HepG2 (cell line): ENCODE measurements around the gene LRRN4. TPM values are rescaled to one million over a fixed set of nuclear protein-coding genes. Genes with fewer than 3 reads are reported as not detected.

Experiments
- ATAC-seq: fragments of 200-7000 bp; cut with Tn5 transposase; 3 replicates; pipeline ENCODE4 v1.9.1; 2020; ENCODE audit warnings: mild to moderate bottlenecking, moderate library complexity
- BruUV-seq: library from RNA; stranded (reverse); fragments of 400-500 nt; replicated peaks from 2 replicates; lab custom pipeline; 2021; lab: Mats Ljungman, UMichigan
- CTCF ChIA-PET: fragments of 300-600 bp; formaldehyde crosslinking; extraction: SDS; loops from one replicate; lab custom pipeline; 2021; ENCODE audit warnings: low total read pairs, inconsistent platforms, low intra/inter-chr PET ratio; lab: Yijun Ruan, JAX
- POLR2A ChIA-PET: fragments of 350-600 bp; sonication (Branson Sonifier 250); formaldehyde crosslinking; loops from one replicate; lab custom pipeline; 2020; ENCODE audit warnings: antibody characterized with exemption, inconsistent platforms; lab: Yijun Ruan, JAX
- DNase-seq: peaks from one replicate; pipeline ENCODE4 v3.0.0-alpha.2; 2015; ENCODE audit warnings: low spot score
- FAIRE-seq: peaks from 3 replicates; lab custom pipeline; 2011; peaks lifted over from hg19 to GRCh38; lab: Jason Lieb, UNC
- H2AFZ ChIP-seq: one replicate; pipeline ENCODE4 v1.6.1; 2011; ENCODE audit warnings: low read length, inconsistent platforms
- H3K27ac ChIP-seq: fragments of 300-600 bp; 3 replicates; pipeline ENCODE4 v1.8.0; 2011; ENCODE audit warnings: mixed run types, mild to moderate bottlenecking, mixed read lengths, low read length, inconsistent platforms; ENCODE audit not compliant: insufficient read depth; ENCODE audit errors: extremely low read length
- H3K27me3 ChIP-seq, 2 experiments: fragments of 200-600 bp in 1 of 2; 2 replicates in 1 of 2; 3 replicates in 1 of 2; pipeline versions ENCODE4 v1.6.0 to v1.8.0; 2011; ENCODE audit warnings: low read length in 2 of 2, mild to moderate bottlenecking in 2 of 2, moderate library complexity in 2 of 2, inconsistent platforms in 1 of 2; ENCODE audit not compliant: insufficient read depth in 2 of 2, control insufficient read depth in 1 of 2
- H3K36me3 ChIP-seq, 2 experiments: fragments of 200-600 bp in 1 of 2; replicated peaks in 1 of 2; 2 replicates in 1 of 2; 3 replicates in 1 of 2; pipeline versions ENCODE4 v1.5.1 to v1.8.0; 2011; ENCODE audit warnings: low read length in 2 of 2, inconsistent platforms in 1 of 2; ENCODE audit not compliant: insufficient read depth in 2 of 2, control insufficient read depth in 1 of 2
- H3K4me1 ChIP-seq: 2 replicates; pipeline ENCODE4 v1.5.1; 2012; ENCODE audit warnings: low read length, inconsistent platforms; ENCODE audit not compliant: insufficient read depth
- H3K4me2 ChIP-seq: 2 replicates; pipeline ENCODE4 v1.6.0; 2011; ENCODE audit warnings: low read depth, low read length, inconsistent platforms
- H3K4me3 ChIP-seq, 3 experiments: fragments of 200-600 bp in 1 of 3; sonication (generic), shearing (Covaris generic) in 1 of 3; replicated peaks in 1 of 3; 2 replicates each; pipeline ENCODE4 v1.5.1; 2011 to 2016; ENCODE audit warnings: low read length in 3 of 3, inconsistent platforms in 2 of 3, low read depth in 2 of 3, mild to moderate bottlenecking in 2 of 3, control low read depth in 1 of 3, mixed read lengths in 1 of 3; ENCODE audit not compliant: insufficient read depth in 1 of 3
- H3K79me2 ChIP-seq: one replicate; pipeline ENCODE4 v1.6.1; 2011; ENCODE audit warnings: low read length, inconsistent platforms; ENCODE audit not compliant: insufficient read depth
- H3K9ac ChIP-seq: 2 replicates; pipeline ENCODE4 v1.6.0; 2011; ENCODE audit warnings: mild to moderate bottlenecking, low read depth, low read length, inconsistent platforms; ENCODE audit not compliant: insufficient read depth
- H3K9me3 ChIP-seq: 2 replicates; pipeline ENCODE4 v1.5.1; 2012; ENCODE audit warnings: mild to moderate bottlenecking, low read length
- H4K20me1 ChIP-seq: 2 replicates; pipeline ENCODE4 v1.6.0; 2011; ENCODE audit warnings: inconsistent platforms, mild to moderate bottlenecking, low read length, moderate library complexity; ENCODE audit not compliant: insufficient read depth
- ATF5 ChIP-seq: sonication (generic); formaldehyde crosslinking; IDR thresholded peaks from 2 replicates; pipeline ENCODE4 v1.4.0; 2020; ENCODE audit warnings: mild to moderate bottlenecking, low read depth, missing genetic modification reagents
- ELF3 ChIP-seq: IDR thresholded peaks from 2 replicates; pipeline ENCODE4 v1.6.1; 2016; ENCODE audit warnings: missing genetic modification reagents, missing compliant biosample characterization
- HOXA3 ChIP-seq: sonication (generic); formaldehyde crosslinking; IDR thresholded peaks from 2 replicates; pipeline ENCODE4 v1.5.0; 2020; ENCODE audit warnings: missing genetic modification reagents
- MXI1 ChIP-seq: IDR thresholded peaks from 3 replicates; pipeline ENCODE4 v1.6.1; 2012; ENCODE audit warnings: low read depth, low read length, inconsistent platforms, borderline replicate concordance
- NR2C2 ChIP-seq: sonication (generic); formaldehyde crosslinking; IDR thresholded peaks from 2 replicates; pipeline ENCODE4 v1.4.0; 2020; ENCODE audit warnings: missing genetic modification reagents, mild to moderate bottlenecking, moderate library complexity, borderline replicate concordance
- NR2F6 ChIP-seq, 2 experiments: IDR thresholded peaks; 2 replicates each; pipeline ENCODE4 v1.6.1; 2016; ENCODE audit warnings: antibody characterized with exemption in 1 of 2, mild to moderate bottlenecking in 1 of 2
- SP4 ChIP-seq: sonication (generic); formaldehyde crosslinking; IDR thresholded peaks from 2 replicates; pipeline ENCODE4 v1.8.1; 2023; ENCODE audit warnings: mild to moderate bottlenecking, missing genetic modification reagents
- THAP7 ChIP-seq: sonication (generic); formaldehyde crosslinking; IDR thresholded peaks from 2 replicates; pipeline ENCODE4 v1.8.1; 2023; ENCODE audit warnings: mild to moderate bottlenecking, missing genetic modification reagents
- TOE1 ChIP-seq: sonication (generic); formaldehyde crosslinking; IDR thresholded peaks from 2 replicates; pipeline ENCODE4 v1.4.0; 2020; ENCODE audit warnings: mild to moderate bottlenecking, missing genetic modification reagents
- ZFP36L1 ChIP-seq: sonication (generic); formaldehyde crosslinking; IDR thresholded peaks from 2 replicates; pipeline ENCODE4 v1.8.0; 2022; ENCODE audit warnings: mild to moderate bottlenecking, missing genetic modification reagents, moderate library complexity
- ZFP90 ChIP-seq: sonication (generic); formaldehyde crosslinking; IDR thresholded peaks from 2 replicates; pipeline ENCODE4 v1.8.0; 2022; ENCODE audit warnings: missing genetic modification reagents, mild to moderate bottlenecking, inconsistent platforms, borderline replicate concordance
- ZNF296 ChIP-seq: sonication (generic); formaldehyde crosslinking; conservative IDR thresholded peaks from 2 replicates; pipeline ENCODE4 v1.5.0; 2020; ENCODE audit warnings: mild to moderate bottlenecking, missing genetic modification reagents
- ZNF607 ChIP-seq: sonication (generic); formaldehyde crosslinking; IDR thresholded peaks from 2 replicates; pipeline ENCODE4 v1.5.1; 2020; ENCODE audit warnings: missing genetic modification reagents, mild to moderate bottlenecking, borderline replicate concordance
- ZNF704 ChIP-seq: sonication (generic); formaldehyde crosslinking; IDR thresholded peaks from 2 replicates; pipeline ENCODE4 v1.8.1; 2023; ENCODE audit warnings: mild to moderate bottlenecking, inconsistent platforms, moderate library complexity, missing genetic modification reagents, borderline replicate concordance
- WGBS: methylation state at CpG from one replicate; pipeline ENCODE4 v1.1.6; 2017; ENCODE audit warnings: low lambda C conversion rate; 5-methylcytosine and 5-hydroxymethylcytosine counted together
- in situ Hi-C: cut with HindIII; loops from 2 replicates; pipeline ENCODE4 v1.10.0; 2017; ENCODE audit warnings: low pct_unique_long_range_greater_than_20kb; ENCODE audit not compliant: extremely low pct_ligation_motif_present
- intact Hi-C: fragments of 100-400 bp; cut with micrococcal nuclease; formaldehyde crosslinking; loops from one replicate; pipeline ENCODE4 v1.10.0; 2022; ENCODE audit not compliant: unreplicated experiment
- polyA plus RNA-seq, 8 experiments: library from polyadenylated mRNA; depleted of rRNA in 3 of 8; stranded (reverse) in 7 of 8; unstranded in 1 of 8; fragments of >200 nt; fragmentation: Illumina TruSeq in 4 of 8; extraction: Trizol in 4 of 8; gene quantifications; 2 replicates each; pipeline versions ENCODE4 v1.2.1 to v1.2.3, GENCODE V29; 2011 to 2016; ENCODE audit warnings: low read depth in 4 of 8, missing spikeins in 1 of 8, mixed read lengths in 1 of 8; ENCODE audit not compliant: insufficient read depth in 1 of 8
- total RNA-seq, 5 experiments: library from RNA; depleted of rRNA; stranded (reverse); fragments of >200 nt; fragmentation: Illumina TruSeq; extraction: Trizol; gene quantifications; 2 replicates each; pipeline ENCODE4 v1.2.3, GENCODE V29; 2016; ENCODE audit warnings: low read depth in 1 of 5
- TF ChIP-seq, protein P1 (sequence below): sonication (generic); formaldehyde crosslinking; IDR thresholded peaks from 2 replicates; pipeline ENCODE4 v1.5.0; 2020; ENCODE audit warnings: mild to moderate bottlenecking, missing genetic modification reagents, borderline replicate concordance
- TF ChIP-seq, protein P2 (sequence below): sonication (generic); formaldehyde crosslinking; conservative IDR thresholded peaks from 2 replicates; pipeline ENCODE4 v1.8.1; 2023; ENCODE audit warnings: missing genetic modification reagents
- TF ChIP-seq, protein P3 (sequence below): sonication (generic); formaldehyde crosslinking; IDR thresholded peaks from 2 replicates; pipeline ENCODE4 v1.4.0; 2020; ENCODE audit warnings: low read depth, mild to moderate bottlenecking, missing genetic modification reagents

Gene LRRN4
- total and polyA plus RNA-seq, 2 of the 13 experiments (the other 11 are each of a cell fraction or from before 2014, with no cell fraction given), result 0.15 to 0.20 TPM

DNA sequence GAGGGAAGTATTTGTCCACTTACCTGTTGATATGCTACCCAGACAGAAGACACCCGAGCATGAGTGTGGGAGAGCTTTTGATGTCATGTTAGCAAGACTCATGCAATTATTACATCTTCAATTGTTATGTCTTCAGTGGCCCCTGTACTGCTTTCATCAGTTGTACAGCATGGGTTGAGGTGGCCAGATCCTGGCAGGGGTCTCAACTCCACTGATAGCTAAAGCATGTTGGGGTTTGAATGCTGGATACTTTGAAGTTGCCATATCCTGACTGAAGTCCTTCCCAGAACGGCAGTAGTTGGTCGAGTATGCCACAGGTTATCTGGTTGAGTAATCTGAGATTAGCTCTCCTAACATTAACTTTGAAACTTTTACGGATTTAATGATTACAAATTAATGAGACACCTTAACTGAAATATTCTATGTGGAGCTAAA, 46.7 kb downstream of the LRRN4 start:
- peak; percentile 11 for ATAC-seq
- Histone ChIP-seq H2AFZ (no peak overlapping the region), H3K27ac (peak overlapping the region; percentile 71), H3K4me3 (peak overlapping the region; percentile 86 to 98 (median 97)), H3K9ac (peak overlapping the region; percentile 92), H3K36me3 (peaks cover 10 to 24% of the 10 kb centered on the region in 2 experiments), H3K9me3 (no peaks in the 10 kb centered on the region), H3K27me3 (no peaks in the 10 kb centered on the region; a peak in 1 of 5 replicates), H4K20me1 (peaks cover 52% of the 10 kb centered on the region), H3K4me1 (peaks cover 45% of the 10 kb centered on the region), H3K79me2 (peaks cover 53% of the 10 kb centered on the region), H3K4me2 (peak overlapping the region; percentile 87)
- in situ Hi-C loops (no loop called here), intact Hi-C loops (loop anchor here (1.0 kb wide), 1 partner anchor 70 kb away; no protein-coding TSS in a partner anchor)
- peak; percentile 65 for DNase-seq
- ChIA-PET CTCF (no interaction called here), POLR2A (interaction anchor here (0.8 to 2.7 kb wide), 7 partner anchors 11 to 795 kb away, joined by 3 to 13 read pairs (median 5); partner anchors contain the start of gene LRRN4)
- BruUV-seq, result TSS peak; percentile 51
- 2% methylated on average over 4 of the region's 4 CpGs for WGBS
- FAIRE-seq, result no peak
- TF ChIP-seq NR2C2 (CRISPR knock-in tag) (peak; percentile 11; the same call in 1 of the 2 replicates), ZFP90 (0 out of 2 replicates have a peak, but pooled peaks have one; percentile 33), ATF5 (CRISPR knock-in tag) (no peak), ZFP36L1 (CRISPR knock-in tag) (no peak), ZNF704 (CRISPR knock-in tag) (no peak), ZNF607 (CRISPR knock-in tag) (no peak), ELF3 (CRISPR knock-in tag) (no peak), ZNF296 (CRISPR knock-in tag) (no peak), THAP7 (no peak), MXI1 (no peak), HOXA3 (CRISPR knock-in tag) (0 out of 2 replicates have a peak, but pooled peaks have one; percentile 15), TOE1 (CRISPR knock-in tag) (no peak), SP4 (CRISPR knock-in tag) (no peak), NR2F6 (IDR thresholded peaks at IDR 0.05) (no peak; the same call in 1 of the 2 replicates), NR2F6 (CRISPR knock-in tag; IDR thresholded peaks at IDR 0.05) (no peak)
- TF ChIP-seq, protein P1, sequence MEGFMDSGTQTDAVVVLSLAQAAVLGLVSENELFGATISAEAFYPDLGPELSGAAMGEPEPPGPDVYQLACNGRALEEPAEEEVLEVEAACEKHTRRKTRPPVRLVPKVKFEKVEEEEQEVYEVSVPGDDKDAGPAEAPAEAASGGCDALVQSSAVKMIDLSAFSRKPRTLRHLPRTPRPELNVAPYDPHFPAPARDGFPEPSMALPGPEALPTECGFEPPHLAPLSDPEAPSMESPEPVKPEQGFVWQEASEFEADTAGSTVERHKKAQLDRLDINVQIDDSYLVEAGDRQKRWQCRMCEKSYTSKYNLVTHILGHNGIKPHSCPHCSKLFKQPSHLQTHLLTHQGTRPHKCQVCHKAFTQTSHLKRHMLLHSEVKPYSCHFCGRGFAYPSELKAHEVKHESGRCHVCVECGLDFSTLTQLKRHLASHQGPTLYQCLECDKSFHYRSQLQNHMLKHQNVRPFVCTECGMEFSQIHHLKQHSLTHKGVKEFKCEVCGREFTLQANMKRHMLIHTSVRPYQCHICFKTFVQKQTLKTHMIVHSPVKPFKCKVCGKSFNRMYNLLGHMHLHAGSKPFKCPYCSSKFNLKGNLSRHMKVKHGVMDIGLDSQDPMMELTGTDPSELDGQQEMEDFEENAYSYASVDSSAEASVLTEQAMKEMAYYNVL (CRISPR knock-in tag), result no peak
- TF ChIP-seq, protein P2, sequence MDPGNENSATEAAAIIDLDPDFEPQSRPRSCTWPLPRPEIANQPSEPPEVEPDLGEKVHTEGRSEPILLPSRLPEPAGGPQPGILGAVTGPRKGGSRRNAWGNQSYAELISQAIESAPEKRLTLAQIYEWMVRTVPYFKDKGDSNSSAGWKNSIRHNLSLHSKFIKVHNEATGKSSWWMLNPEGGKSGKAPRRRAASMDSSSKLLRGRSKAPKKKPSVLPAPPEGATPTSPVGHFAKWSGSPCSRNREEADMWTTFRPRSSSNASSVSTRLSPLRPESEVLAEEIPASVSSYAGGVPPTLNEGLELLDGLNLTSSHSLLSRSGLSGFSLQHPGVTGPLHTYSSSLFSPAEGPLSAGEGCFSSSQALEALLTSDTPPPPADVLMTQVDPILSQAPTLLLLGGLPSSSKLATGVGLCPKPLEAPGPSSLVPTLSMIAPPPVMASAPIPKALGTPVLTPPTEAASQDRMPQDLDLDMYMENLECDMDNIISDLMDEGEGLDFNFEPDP, result 0 out of 2 replicates have a peak, but pooled peaks have one; percentile 65
- TF ChIP-seq, protein P3, sequence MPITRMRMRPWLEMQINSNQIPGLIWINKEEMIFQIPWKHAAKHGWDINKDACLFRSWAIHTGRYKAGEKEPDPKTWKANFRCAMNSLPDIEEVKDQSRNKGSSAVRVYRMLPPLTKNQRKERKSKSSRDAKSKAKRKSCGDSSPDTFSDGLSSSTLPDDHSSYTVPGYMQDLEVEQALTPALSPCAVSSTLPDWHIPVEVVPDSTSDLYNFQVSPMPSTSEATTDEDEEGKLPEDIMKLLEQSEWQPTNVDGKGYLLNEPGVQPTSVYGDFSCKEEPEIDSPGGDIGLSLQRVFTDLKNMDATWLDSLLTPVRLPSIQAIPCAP, result no peak
